Smooth muscle cell (in vitro differentiated cells): ENCODE data around the gene SCGB1A1. TPM values are rescaled to one million over a fixed set of nuclear protein-coding genes. Genes with fewer than 3 reads are reported as not detected.

Experiments used
- DNase-seq: peaks from one replicate; lab custom pipeline; 2025; ENCODE audit not compliant: unreplicated experiment; lab: John Stamatoyannopoulos, UW
- H2AFZ ChIP-seq: fragments of 200-600 bp; sonication (generic); 2 replicates; pipeline ENCODE4 v1.6.0; 2016; ENCODE audit warnings: antibody characterized with exemption, low read depth, mild to moderate bottlenecking
- H3F3A ChIP-seq: fragments of 200-600 bp; sonication (generic); 2 replicates; pipeline ENCODE4 v1.6.0; 2017; ENCODE audit warnings: antibody characterized with exemption, low read depth
- H3K27ac ChIP-seq: fragments of 200-600 bp; sonication (generic); 2 replicates; pipeline ENCODE4 v1.5.1; 2016; ENCODE audit warnings: low read depth, mild to moderate bottlenecking
- H3K27me3 ChIP-seq: fragments of 200-600 bp; sonication (generic); 2 replicates; pipeline ENCODE4 v1.6.1; 2016; ENCODE audit warnings: low read depth, mild to moderate bottlenecking
- H3K36me3 ChIP-seq: fragments of 200-600 bp; sonication (generic); 2 replicates; pipeline ENCODE4 v1.5.1; 2016; ENCODE audit warnings: low read depth
- H3K4me1 ChIP-seq: fragments of 200-600 bp; sonication (generic); 2 replicates; pipeline ENCODE4 v1.5.1; 2016; ENCODE audit warnings: low read depth
- H3K4me2 ChIP-seq: fragments of 200-600 bp; sonication (generic); 2 replicates; pipeline ENCODE4 v1.6.0; 2016; ENCODE audit warnings: mild to moderate bottlenecking
- H3K4me3 ChIP-seq: fragments of 200-600 bp; sonication (generic); 2 replicates; pipeline ENCODE4 v1.5.1; 2016; ENCODE audit warnings: mild to moderate bottlenecking
- H3K79me2 ChIP-seq: fragments of 200-600 bp; sonication (generic); 2 replicates; pipeline ENCODE4 v1.6.0; 2016; ENCODE audit warnings: low read depth, mild to moderate bottlenecking
- H3K9ac ChIP-seq: fragments of 200-600 bp; sonication (generic); 2 replicates; pipeline ENCODE4 v1.6.0; 2016; ENCODE audit warnings: low read depth
- H3K9me3 ChIP-seq: fragments of 200-600 bp; sonication (generic); replicated peaks from 2 replicates; pipeline ENCODE4 v1.5.1; 2016; ENCODE audit warnings: low read depth
- H4K20me1 ChIP-seq: fragments of 200-600 bp; sonication (generic); 2 replicates; pipeline ENCODE4 v1.6.0; 2016; ENCODE audit warnings: low read depth
- CTCF ChIP-seq: fragments of 200-600 bp; sonication (generic); IDR thresholded peaks from 2 replicates; pipeline ENCODE4 v1.5.1; 2017; ENCODE audit warnings: borderline replicate concordance, mild to moderate bottlenecking, antibody characterized with exemption; ENCODE audit not compliant: insufficient read depth, poor library complexity, severe bottlenecking
- WGBS: methylation state at CpG from one replicate; pipeline ENCODE4 v1.1.7; 2016; ENCODE audit warnings: low lambda C conversion rate; 5-methylcytosine and 5-hydroxymethylcytosine counted together
- polyA plus RNA-seq: library from polyadenylated mRNA; unstranded; fragments of >200 nt; fragmentation: Nextera tagmentation; extraction: Ambion mirVana; gene quantifications from 2 replicates; pipeline ENCODE4 v1.2.1, GENCODE V29; 2016
- total RNA-seq: library from RNA; depleted of rRNA; stranded (reverse); fragments of >200 nt; gene quantifications from 2 replicates; pipeline ENCODE4 v1.2.3, GENCODE V29; 2014

SCGB1A1 gene
- total and polyA plus RNA-seq, 2 experiments from 2014 or later, result not detected

- no peaks in the 10 kb centered on the region for H3K36me3 ChIP-seq
- no peak overlapping the region for H3K27ac ChIP-seq
- no peaks in the 10 kb centered on the region for H3K4me1 ChIP-seq
- H2AFZ ChIP-seq, result no peak overlapping the region
- H4K20me1 ChIP-seq, result no peaks in the 10 kb centered on the region
- 95% methylated on average over 5 of the region's 5 CpGs for WGBS
- DNase-seq, result no peak
- H3K27me3 ChIP-seq, result no peaks in the 10 kb centered on the region
- H3K9me3 ChIP-seq, result no peaks in the 10 kb centered on the region
- no peaks in the 10 kb centered on the region for H3K79me2 ChIP-seq
- no peak for TF ChIP-seq CTCF
- H3K4me2 ChIP-seq, result no peak overlapping the region
- peaks cover 2% of the 10 kb centered on the region for H3F3A ChIP-seq
- no peak overlapping the region for H3K9ac ChIP-seq
- H3K4me3 ChIP-seq, result no peak overlapping the region
These were observed 697 bp upstream of the SCGB1A1 start for GRCh38 chr11:62418136-62418535.

- no peaks in the 10 kb centered on the region for H3K79me2 ChIP-seq
- H3K27ac ChIP-seq, result peak overlapping the region; percentile 45
- peak overlapping the region; percentile 62 for H3K4me2 ChIP-seq
- TF ChIP-seq CTCF, result no peak
- peaks cover 2% of the 10 kb centered on the region for H3F3A ChIP-seq
- H3K9me3 ChIP-seq, result no peaks in the 10 kb centered on the region
- H2AFZ ChIP-seq, result peak overlapping the region; percentile 20
- no peaks in the 10 kb centered on the region for H4K20me1 ChIP-seq
- H3K27me3 ChIP-seq, result no peaks in the 10 kb centered on the region
- no peaks in the 10 kb centered on the region for H3K36me3 ChIP-seq
- H3K4me1 ChIP-seq, result no peaks in the 10 kb centered on the region
- peak overlapping the region; percentile 0 for H3K4me3 ChIP-seq
- H3K9ac ChIP-seq, result no peak overlapping the region
- WGBS, result 27% methylated on average over 5 of the region's 5 CpGs
- no peak for DNase-seq
These were observed 589 bp downstream of the SCGB1A1 start for GRCh38 chr11:62419314-62419929.

DNA sequence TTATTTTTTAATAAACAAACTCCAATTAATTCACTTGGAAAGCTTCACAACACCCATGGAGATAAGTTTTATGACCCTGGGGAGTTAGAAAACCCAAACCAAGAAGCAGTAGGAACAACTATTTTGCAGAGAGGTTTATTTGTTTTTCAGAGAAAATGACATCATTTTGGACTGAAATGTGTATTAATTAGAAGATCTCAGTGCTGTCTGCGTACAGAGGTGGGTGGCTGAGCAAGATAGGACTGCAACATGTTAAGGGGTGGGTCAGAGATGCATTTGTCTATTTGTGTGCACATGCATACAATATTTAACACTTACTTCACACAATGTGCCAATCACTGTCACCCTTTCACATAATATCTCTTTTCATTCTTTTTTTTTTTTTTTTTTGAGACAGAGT is 1.1 kb downstream of the SCGB1A1 start:
- Histone ChIP-seq H4K20me1 (no peaks in the 10 kb centered on the region), H2AFZ (peak overlapping the region; percentile 20), H3F3A (peaks cover 2% of the 10 kb centered on the region), H3K4me2 (peak overlapping the region; percentile 62), H3K9ac (no peak overlapping the region), H3K27ac (peak overlapping the region; percentile 45), H3K27me3 (no peaks in the 10 kb centered on the region), H3K79me2 (no peaks in the 10 kb centered on the region), H3K4me1 (no peaks in the 10 kb centered on the region), H3K36me3 (no peaks in the 10 kb centered on the region), H3K9me3 (no peaks in the 10 kb centered on the region), H3K4me3 (peak overlapping the region; percentile 0)
- DNase-seq, result no peak
- 13% methylated on average over 1 of the region's 1 CpG for WGBS
- TF ChIP-seq CTCF, result no peak

- TF ChIP-seq CTCF, result no peak
- H3K4me1 ChIP-seq, result no peaks in the 10 kb centered on the region
- no peak for DNase-seq
- peaks cover 2% of the 10 kb centered on the region for H3F3A ChIP-seq
- no peaks in the 10 kb centered on the region for H3K9me3 ChIP-seq
- 96% methylated on average over 3 of the region's 3 CpGs for WGBS
- no peaks in the 10 kb centered on the region for H3K79me2 ChIP-seq
- H3K27ac ChIP-seq, result no peak overlapping the region
- H3K27me3 ChIP-seq, result no peaks in the 10 kb centered on the region
- no peaks in the 10 kb centered on the region for H3K36me3 ChIP-seq
- no peak overlapping the region for H3K9ac ChIP-seq
- no peak overlapping the region for H3K4me3 ChIP-seq
- H4K20me1 ChIP-seq, result no peaks in the 10 kb centered on the region
- no peak overlapping the region for H2AFZ ChIP-seq
- H3K4me2 ChIP-seq, result no peak overlapping the region
These were observed 2.0 kb downstream of the SCGB1A1 start for GRCh38 chr11:62420882-62421281.
